ENCODE results near the gene CDAN1.

GRCh38 chr15:42716125-42716524, 20.8 kb downstream of the CDAN1 start:
- TF ChIP-seq POLR2A (IDR thresholded peaks at IDR 0.05; ENCODE audit: low read depth, low read length) (no peak), POLR2AphosphoS5 (IDR thresholded peaks at IDR 0.05; ENCODE audit: low read depth, low read length) (no peak)
